K562 (cell line): ENCODE measurements around the gene DESI2. TPM values are rescaled to one million over a fixed set of nuclear protein-coding genes. Genes with fewer than 3 reads are reported as not detected.

Experiments
- ATAC-seq: fragments of 200-7000 bp; cut with Tn5 transposase; 3 replicates; pipeline ENCODE4 v1.9.1; 2020; ENCODE audit warnings: moderate library complexity
- BruUV-seq: library from RNA; stranded (reverse); fragments of 400-500 nt; replicated peaks from 2 replicates; lab custom pipeline; 2021; lab: Mats Ljungman, UMichigan
- CTCF ChIA-PET: fragments of 300-600 bp; formaldehyde crosslinking; extraction: SDS; loops from one replicate; lab custom pipeline; 2021; ENCODE audit warnings: low intra/inter-chr PET ratio; lab: Yijun Ruan, JAX
- POLR2A ChIA-PET: fragments of 300-600, 350-650 bp; sonication (Branson Sonifier 250); formaldehyde crosslinking; extraction: SDS; loops from one replicate; lab custom pipeline; 2021; ENCODE audit warnings: antibody characterized with exemption, inconsistent platforms; lab: Yijun Ruan, JAX
- DNase-seq, 4 experiments: peaks; one replicate each; pipeline versions ENCODE4 v3.0.0 to v3.0.0-alpha.2; 2011 to 2018; ENCODE audit warnings: low spot score in 3 of 4, mixed read lengths in 3 of 4; ENCODE audit errors: extremely low read depth in 1 of 4
- FAIRE-seq: peaks from 2 replicates; lab custom pipeline; 2011; peaks lifted over from hg19 to GRCh38; lab: Jason Lieb, UNC
- H2AFZ ChIP-seq: 2 replicates; pipeline ENCODE4 v1.6.0; 2011; ENCODE audit warnings: low read depth, low read length, control low read depth, inconsistent platforms
- H3K27ac ChIP-seq: fragments of 200-600 bp; 3 replicates; pipeline ENCODE4 v1.8.0; 2011; ENCODE audit warnings: low read depth, mild to moderate bottlenecking, control low read depth, inconsistent platforms, low read length, moderate library complexity, mixed read lengths; ENCODE audit errors: extremely low read depth
- H3K27me3 ChIP-seq, 2 experiments: fragments of 300-600 bp in 1 of 2; 2 replicates in 1 of 2; 3 replicates in 1 of 2; pipeline versions ENCODE4 v1.6.0 to v1.8.0; 2011; ENCODE audit warnings: inconsistent platforms in 2 of 2, low read length in 2 of 2, mild to moderate bottlenecking in 1 of 2, mixed read lengths in 1 of 2, moderate library complexity in 1 of 2; ENCODE audit not compliant: control insufficient read depth in 2 of 2, insufficient read depth in 2 of 2
- H3K36me3 ChIP-seq: fragments of 300-600 bp; 3 replicates; pipeline ENCODE4 v1.8.0; 2011; ENCODE audit warnings: mild to moderate bottlenecking, low read length, inconsistent platforms; ENCODE audit not compliant: control insufficient read depth, insufficient read depth
- H3K4me1 ChIP-seq, 2 experiments: fragments of 200-600 bp in 1 of 2; replicated peaks in 1 of 2; 2 replicates in 1 of 2; 3 replicates in 1 of 2; pipeline versions ENCODE4 v1.5.1 to v1.8.0; 2011; ENCODE audit warnings: inconsistent platforms in 2 of 2, low read length in 2 of 2, mild to moderate bottlenecking in 1 of 2, mixed read lengths in 1 of 2, moderate library complexity in 1 of 2; ENCODE audit not compliant: control insufficient read depth in 2 of 2, insufficient read depth in 2 of 2
- H3K4me2 ChIP-seq: 2 replicates; pipeline ENCODE4 v1.6.1; 2011; ENCODE audit warnings: low read length, control low read depth, inconsistent platforms, mixed read lengths; ENCODE audit not compliant: insufficient read depth
- H3K4me3 ChIP-seq: fragments of 200-600 bp; sonication (generic), shearing (Covaris generic); 2 replicates; pipeline ENCODE4 v1.5.1; 2016; ENCODE audit warnings: control low read depth, inconsistent platforms
- H3K79me2 ChIP-seq: fragments of 200-600 bp; 3 replicates; pipeline ENCODE4 v1.8.0; 2011; ENCODE audit warnings: low read length, inconsistent platforms; ENCODE audit not compliant: control insufficient read depth, insufficient read depth
- H3K9ac ChIP-seq, 2 experiments: 2 replicates each; pipeline versions ENCODE4 v1.6.0 to v1.6.1; 2011; ENCODE audit warnings: low read depth in 2 of 2, low read length in 2 of 2, control low read depth in 1 of 2, inconsistent platforms in 1 of 2, mild to moderate bottlenecking in 1 of 2, mixed read lengths in 1 of 2; ENCODE audit not compliant: insufficient read depth in 1 of 2
- H3K9me1 ChIP-seq: one replicate; pipeline ENCODE4 v1.6.0; 2011; ENCODE audit warnings: inconsistent platforms, mild to moderate bottlenecking, low read length, moderate library complexity; ENCODE audit not compliant: control insufficient read depth, insufficient read depth
- H3K9me3 ChIP-seq: replicated peaks from 2 replicates; pipeline ENCODE4 v1.5.1; 2011; ENCODE audit warnings: low read depth, low read length, inconsistent platforms; ENCODE audit not compliant: control insufficient read depth, insufficient read depth
- H4K20me1 ChIP-seq: replicated peaks from 2 replicates; pipeline ENCODE4 v1.6.1; 2011; ENCODE audit warnings: low read length, inconsistent platforms, mixed read lengths; ENCODE audit not compliant: control insufficient read depth, insufficient read depth
- E2F3 ChIP-seq: fragments of 250-450 bp; sonication (Bioruptor Pico); IDR thresholded peaks from 2 replicates; pipeline ENCODE4 v1.4.0; 2020; ENCODE audit warnings: mild to moderate bottlenecking
- FOSL1 ChIP-seq: fragments of 200-800 bp; sonication (Bioruptor generic); conservative IDR thresholded peaks from 2 replicates; pipeline ENCODE4 v1.6.1; 2016; ENCODE audit warnings: missing genetic modification characterization, missing compliant biosample characterization
- FOXK2 ChIP-seq, 2 experiments: fragments of 450-650 bp; IDR thresholded peaks in 1 of 2; conservative IDR thresholded peaks in 1 of 2; 2 replicates each; pipeline ENCODE4 v1.6.1; 2016; ENCODE audit warnings: low read depth in 2 of 2, mild to moderate bottlenecking in 1 of 2
- GABPB1 ChIP-seq: sonication (generic); formaldehyde crosslinking; IDR thresholded peaks from 2 replicates; pipeline ENCODE4 v1.8.0; 2022; ENCODE audit warnings: mild to moderate bottlenecking, missing genetic modification reagents
- HMG20A ChIP-seq: fragments of 450-650 bp; formaldehyde crosslinking; conservative IDR thresholded peaks from 2 replicates; pipeline ENCODE4 v1.4.0; 2020; ENCODE audit warnings: mild to moderate bottlenecking, mixed read lengths
- ILF3 ChIP-seq: fragments of 450-650 bp; IDR thresholded peaks from 2 replicates; pipeline ENCODE4 v1.6.1; 2018; ENCODE audit warnings: antibody characterized with exemption, mild to moderate bottlenecking, moderate library complexity, borderline replicate concordance
- KLF13 ChIP-seq: fragments of 450-650 bp; IDR thresholded peaks from 2 replicates; pipeline ENCODE4 v1.6.1; 2016; ENCODE audit warnings: missing genetic modification characterization, low read depth, mild to moderate bottlenecking, missing compliant biosample characterization, moderate library complexity, borderline replicate concordance
- KLF16 ChIP-seq: IDR thresholded peaks from 2 replicates; pipeline ENCODE4 v1.6.1; 2016; ENCODE audit warnings: antibody characterized with exemption
- NONO ChIP-seq, 2 experiments: fragments of 200-400 bp in 1 of 2; fragments of 450-650 bp in 1 of 2; formaldehyde crosslinking in 1 of 2; IDR thresholded peaks; 2 replicates each; pipeline ENCODE4 v1.6.1; 2017; ENCODE audit warnings: low read depth in 2 of 2, mild to moderate bottlenecking in 2 of 2, moderate library complexity in 2 of 2, low read length in 1 of 2
- NR2C1 ChIP-seq, 2 experiments: fragments of 450-650 bp; IDR thresholded peaks; 2 replicates each; pipeline ENCODE4 v1.6.1; 2017; ENCODE audit warnings: mild to moderate bottlenecking in 2 of 2, antibody characterized with exemption in 1 of 2, inconsistent platforms in 1 of 2, missing compliant biosample characterization in 1 of 2, missing genetic modification characterization in 1 of 2
- TRIM28 ChIP-seq: fragments of 450-650 bp; IDR thresholded peaks from 2 replicates; pipeline ENCODE4 v1.6.1; 2017
- ZSCAN29 ChIP-seq: fragments of 450-650 bp; IDR thresholded peaks from 2 replicates; pipeline ENCODE4 v1.6.1; 2017
- WGBS: fragments of 100-300 bp; shearing (Covaris generic); methylation state at CpG from one replicate; pipeline ENCODE4 v1.1.6; 2016; ENCODE audit warnings: low coverage, mixed read lengths; ENCODE audit not compliant: insufficient coverage; ENCODE audit errors: missing lambda C conversion rate; 5-methylcytosine and 5-hydroxymethylcytosine counted together
- in situ Hi-C: fragments of 300-500 bp; cut with MboI; formaldehyde crosslinking; loops from 4 replicates; pipeline ENCODE4 v1.15.0; 2018; ENCODE audit warnings: inconsistent platforms, mixed read lengths
- intact Hi-C: fragments of 100-400 bp; cut with micrococcal nuclease; formaldehyde crosslinking; loops from 2 replicates; pipeline ENCODE4 v1.14.2; 2022
- polyA plus RNA-seq, 8 experiments: library from polyadenylated mRNA; depleted of rRNA in 4 of 8; stranded (reverse) in 5 of 8; unstranded in 3 of 8; fragments of >200 nt; fragmentation: Nextera tagmentation in 2 of 8; fragmentation: Illumina TruSeq in 1 of 8; extraction: Ambion mirVana in 2 of 8; extraction: Trizol in 1 of 8; gene quantifications; 2 replicates each; pipeline versions ENCODE4 v1.2.1 to v1.2.3, GENCODE V29; 2011 to 2014; ENCODE audit warnings: inconsistent platforms in 1 of 8, missing spikeins in 1 of 8
- total RNA-seq, 7 experiments: library from RNA; depleted of rRNA in 6 of 7; stranded (reverse); fragments of >200 nt in 6 of 7; fragmentation: Illumina TruSeq in 2 of 7; extraction: Trizol in 2 of 7; gene quantifications; 2 replicates each; pipeline versions ENCODE4 v1.2.1 to v1.2.3, GENCODE V29; 2011 to 2021; ENCODE audit warnings: low replicate concordance in 1 of 7

The DESI2 gene
- total and polyA plus RNA-seq, 9 of the 15 experiments (the other 6 are each of a cell fraction or from before 2014, with no cell fraction given), result 17.4 to 59.4 (median 38.4) TPM

- Histone ChIP-seq H3K4me3 (no peak overlapping the region), H3K4me1 (peaks cover 0 to 4% of the 10 kb centered on the region in 2 experiments; a peak in 1 of 5 replicates), H3K4me2 (no peak overlapping the region), H3K9ac (no peak overlapping the region), H3K36me3 (no peaks in the 10 kb centered on the region), H4K20me1 (no peaks in the 10 kb centered on the region), H3K27me3 (peaks cover 43 to 83% of the 10 kb centered on the region in 2 experiments; a peak in 4 of 5 replicates), H3K79me2 (no peaks in the 10 kb centered on the region), H3K27ac (no peak overlapping the region), H3K9me3 (peaks cover 3% of the 10 kb centered on the region; the same call in 1 of the 2 replicates), H2AFZ (no peak overlapping the region), H3K9me1 (no peaks in the 10 kb centered on the region)
- no peak for TF ChIP-seq KLF16
- intact Hi-C loops, result no loop called here
- 60% methylated on average over 46 of the region's 94 CpGs for WGBS
- FAIRE-seq (no peak), DNase-seq (peak in 1 of 4 experiments; percentile 4), ATAC-seq (no peak)
- POLR2A ChIA-PET, result interaction anchor here (0.6 kb wide), 1 partner anchor 64 kb away, joined by 4 read pairs; no protein-coding TSS in a partner anchor
- CTCF ChIA-PET, result no interaction called here
- no TSS peak for BruUV-seq
- in situ Hi-C loops, result no loop called here
Observed at GRCh38 chr1:244730153-244730933, 77.4 kb downstream of the DESI2 start.

- no peaks in the 10 kb centered on the region for H3K36me3 ChIP-seq
- TF ChIP-seq FOXK2 (conservative IDR thresholded peaks at IDR 0.05 in 1 of 2, IDR thresholded peaks at IDR 0.05 in 1 of 2; ENCODE audit: low read depth in 2 of 2), result no peak
- TF ChIP-seq HMG20A (CRISPR knock-in tag), result no peak
- no peak for TF ChIP-seq NR2C1 (IDR thresholded peaks at IDR 0.05)
- TF ChIP-seq NR2C1 (tag; IDR thresholded peaks at IDR 0.05), result no peak
- no peak for TF ChIP-seq NONO (IDR thresholded peaks at IDR 0.05; ENCODE audit: low read depth in 2 of 2, low read length in 1 of 2)
- no peak for TF ChIP-seq GABPB1 (CRISPR knock-in tag)
- no peak for TF ChIP-seq FOSL1
- TF ChIP-seq KLF13 (tag), result no peak
- no peak for TF ChIP-seq ILF3
- no peak for TF ChIP-seq E2F3 (CRISPR knock-in tag)
- no peak for TF ChIP-seq ZSCAN29
- no peak for TF ChIP-seq TRIM28
- TF ChIP-seq, all 486 proteins: peak for 0
- intact Hi-C loops, result no loop called here
- H3K9ac ChIP-seq, result no peak overlapping the region
- CTCF ChIA-PET, result no interaction called here
- in situ Hi-C loops, result no loop called here
- 38% methylated on average over 25 of the region's 28 CpGs for WGBS
- DNase-seq (no peak), ATAC-seq (no peak), FAIRE-seq (no peak)
- H3K4me2 ChIP-seq, result no peak overlapping the region
- no peaks in the 10 kb centered on the region for H3K79me2 ChIP-seq
- H3K4me1 ChIP-seq, result peaks cover 0 to 4% of the 10 kb centered on the region in 2 experiments; a peak in 1 of 5 replicates
- no peak overlapping the region for H3K27ac ChIP-seq
- no peak overlapping the region for H3K4me3 ChIP-seq
- no peaks in the 10 kb centered on the region for H3K9me1 ChIP-seq
- H3K9me3 ChIP-seq, result peaks cover 6% of the 10 kb centered on the region; the same call in 1 of the 2 replicates
- POLR2A ChIA-PET, result no interaction called here
- no peak overlapping the region for H2AFZ ChIP-seq
- BruUV-seq, result no TSS peak
- H3K27me3 ChIP-seq, result peaks cover 45 to 81% of the 10 kb centered on the region in 2 experiments; a peak in 4 of 5 replicates
- H4K20me1 ChIP-seq, result no peaks in the 10 kb centered on the region
Observed at GRCh38 chr1:244730934-244731434, 78.1 kb downstream of the DESI2 start.
